Body of pancreas (tissue), 4 donors: ENCODE data around the gene SNX5.

Experiments
- POLR2A ChIP-seq, 3 donors: fragments of 450-650 bp; IDR thresholded peaks; one replicate each; pipeline ENCODE4 v1.6.1; 2016; ENCODE audit warnings: antibody characterized with exemption in 3 of 3, mild to moderate bottlenecking in 2 of 3
- TF ChIP-seq, protein P1 (sequence below), 7 experiments: fragments of 450-650 bp in 4 of 7; fragments of 200-600 bp in 3 of 7; sonication (generic) in 3 of 7; IDR thresholded peaks; one replicate each; pipeline ENCODE4 v1.5.1; 2016 to 2019; ENCODE audit warnings: antibody characterized with exemption in 7 of 7

DNA sequence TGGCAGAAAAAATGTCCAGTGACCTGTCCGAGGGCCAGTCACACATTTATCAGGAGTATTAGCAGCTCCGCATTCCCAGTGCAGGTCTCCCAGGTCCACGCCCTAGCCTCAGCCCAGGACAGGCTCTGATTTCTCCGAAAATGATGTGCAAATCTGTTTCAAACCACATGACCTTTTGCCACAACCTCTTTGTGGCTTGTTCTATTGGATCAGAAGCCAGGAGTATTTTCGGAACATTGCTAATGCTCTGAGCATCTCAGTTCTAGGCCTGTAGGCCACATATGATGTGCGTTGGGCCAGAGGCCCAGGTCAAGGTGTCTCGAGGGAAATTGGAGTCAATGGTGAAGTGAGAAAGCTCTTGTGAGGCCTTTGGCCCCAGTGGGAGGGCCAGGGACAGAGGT lies 40.4 kb downstream of the SNX5 start:
- TF ChIP-seq POLR2A (IDR thresholded peaks at IDR 0.05): no peak
- TF ChIP-seq, protein P1, sequence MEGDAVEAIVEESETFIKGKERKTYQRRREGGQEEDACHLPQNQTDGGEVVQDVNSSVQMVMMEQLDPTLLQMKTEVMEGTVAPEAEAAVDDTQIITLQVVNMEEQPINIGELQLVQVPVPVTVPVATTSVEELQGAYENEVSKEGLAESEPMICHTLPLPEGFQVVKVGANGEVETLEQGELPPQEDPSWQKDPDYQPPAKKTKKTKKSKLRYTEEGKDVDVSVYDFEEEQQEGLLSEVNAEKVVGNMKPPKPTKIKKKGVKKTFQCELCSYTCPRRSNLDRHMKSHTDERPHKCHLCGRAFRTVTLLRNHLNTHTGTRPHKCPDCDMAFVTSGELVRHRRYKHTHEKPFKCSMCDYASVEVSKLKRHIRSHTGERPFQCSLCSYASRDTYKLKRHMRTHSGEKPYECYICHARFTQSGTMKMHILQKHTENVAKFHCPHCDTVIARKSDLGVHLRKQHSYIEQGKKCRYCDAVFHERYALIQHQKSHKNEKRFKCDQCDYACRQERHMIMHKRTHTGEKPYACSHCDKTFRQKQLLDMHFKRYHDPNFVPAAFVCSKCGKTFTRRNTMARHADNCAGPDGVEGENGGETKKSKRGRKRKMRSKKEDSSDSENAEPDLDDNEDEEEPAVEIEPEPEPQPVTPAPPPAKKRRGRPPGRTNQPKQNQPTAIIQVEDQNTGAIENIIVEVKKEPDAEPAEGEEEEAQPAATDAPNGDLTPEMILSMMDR (IDR thresholded peaks at IDR 0.05): no peak
